Measurements from ENCODE around the gene TRMT2A.
A peak's percentile ranks its signal among the peaks of the same experiment; 100 is the strongest.

Gene TRMT2A

DNA sequence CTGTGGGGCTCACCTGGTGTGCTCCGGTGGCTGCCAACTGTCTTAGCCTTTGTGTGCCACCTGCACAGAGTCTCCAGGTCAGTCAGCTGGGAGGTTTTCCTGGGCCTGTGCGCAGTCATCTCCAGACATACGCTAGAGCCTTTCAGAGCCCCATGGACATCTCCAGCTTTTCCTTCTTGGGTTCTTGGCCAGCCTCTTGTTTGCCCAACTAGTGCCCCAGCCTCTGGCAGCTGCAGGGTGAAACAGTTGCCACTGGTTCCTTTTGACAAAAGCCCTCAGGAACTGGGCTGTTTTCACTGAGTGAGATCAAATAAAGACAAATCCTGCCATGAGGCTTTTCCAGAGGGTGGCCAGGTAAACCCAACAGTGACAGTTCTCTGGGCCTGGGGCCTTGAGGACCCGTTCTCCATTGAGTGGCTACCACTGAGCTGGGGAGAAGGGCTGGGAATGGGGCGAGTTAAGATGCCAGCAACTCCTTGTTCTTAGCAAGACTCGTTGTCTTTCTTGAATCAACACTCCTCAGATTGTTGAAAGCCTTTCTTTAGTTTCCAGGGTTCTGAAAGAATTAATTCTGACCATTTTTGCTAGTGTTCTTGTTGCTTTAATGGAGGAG is 17.8 kb downstream of the TRMT2A start:
- DNase-seq: no peak

DNA sequence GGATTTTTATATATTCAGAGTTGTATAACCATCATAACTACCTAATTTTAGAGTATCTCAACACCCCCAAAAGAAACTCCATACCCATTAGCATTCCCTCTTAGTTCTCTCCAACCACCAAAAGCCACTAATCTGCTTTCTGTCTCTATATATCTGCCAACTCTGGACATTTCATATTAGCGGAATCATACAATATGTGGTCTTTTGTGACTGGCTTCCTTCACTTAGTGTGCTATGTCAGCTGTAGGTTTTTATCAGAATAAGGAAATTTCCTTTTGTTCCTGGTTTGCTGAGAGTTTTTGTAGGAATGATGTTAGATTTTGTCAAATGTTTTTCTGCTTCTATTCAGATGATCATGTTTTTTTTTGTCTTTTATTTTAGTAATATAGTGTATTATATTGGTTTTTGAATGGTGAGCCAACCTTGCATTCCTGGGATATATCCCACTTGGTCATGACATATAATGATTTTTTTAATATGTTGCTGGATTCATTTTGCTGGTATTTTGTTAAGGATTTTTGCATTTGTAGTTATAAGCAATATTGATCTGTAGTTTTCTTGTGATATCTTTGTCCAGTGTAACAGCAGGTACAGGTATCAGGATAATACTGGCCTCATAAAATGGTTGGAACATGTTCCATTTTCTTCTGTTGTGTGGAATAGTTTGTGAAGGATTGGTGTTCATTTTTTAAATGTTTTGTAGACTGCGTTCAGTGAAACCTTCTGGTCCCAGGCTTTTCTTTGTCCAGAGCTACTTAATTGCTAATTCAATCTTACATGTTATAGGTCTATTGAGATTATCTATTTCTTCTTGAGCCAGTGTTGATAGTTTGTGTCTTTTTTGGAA is 20.2 kb downstream of the TRMT2A start:
- no peak for DNase-seq

DNA sequence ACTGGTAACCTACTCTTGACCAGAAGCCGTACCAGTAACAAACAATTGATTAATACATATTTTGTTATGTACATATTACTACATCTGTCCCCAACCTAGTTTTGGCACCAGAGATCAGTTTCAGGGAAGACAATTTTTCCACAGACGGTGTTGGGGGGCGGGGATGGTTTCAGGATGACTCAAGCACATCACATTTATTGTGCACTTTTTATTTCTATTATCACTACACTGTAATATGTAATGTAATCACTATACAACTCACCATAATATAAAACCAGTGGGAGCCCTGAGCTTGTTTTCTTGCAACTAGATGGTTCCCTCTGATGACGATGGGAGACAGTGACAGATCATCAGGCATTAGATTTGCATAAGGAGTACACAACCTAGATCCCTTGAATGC is 21.5 kb downstream of the TRMT2A start:
- DNase-seq: no peak

DNA sequence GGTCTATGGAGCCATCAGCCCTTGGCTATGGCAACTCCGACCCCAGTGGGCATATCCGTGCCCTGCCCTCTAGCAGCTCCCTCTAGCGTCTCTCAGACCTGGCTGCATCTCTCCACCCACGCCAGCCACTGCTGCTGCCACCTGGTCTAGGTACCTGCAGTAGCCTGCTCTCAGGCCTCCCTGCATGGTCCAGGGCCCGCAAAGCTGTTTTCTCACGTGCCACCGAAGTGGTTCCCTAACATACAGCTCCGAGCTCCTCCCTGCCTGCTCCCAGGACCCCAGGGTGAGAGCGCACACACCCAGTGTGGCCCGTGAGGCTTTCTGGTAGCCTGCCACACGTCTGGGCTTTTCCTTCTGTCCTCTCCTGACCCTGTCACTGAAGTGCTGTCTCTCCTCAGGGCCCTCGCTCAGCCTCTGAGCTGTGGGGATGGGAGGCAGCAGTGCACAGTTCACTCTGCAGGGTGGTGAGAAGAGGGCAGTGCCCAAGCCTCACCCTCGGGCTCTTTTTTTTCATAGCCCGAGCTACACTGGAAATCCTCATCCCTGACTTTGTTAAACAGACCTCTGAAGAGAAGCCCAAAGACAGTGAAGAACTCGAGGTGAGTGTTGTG is 22.7 kb downstream of the TRMT2A start:
- DNase-seq: no peak

- DNase-seq: no peak
Observed at GRCh38 chr22:20093418-20094196, 23.4 kb downstream of the TRMT2A start.

DNA sequence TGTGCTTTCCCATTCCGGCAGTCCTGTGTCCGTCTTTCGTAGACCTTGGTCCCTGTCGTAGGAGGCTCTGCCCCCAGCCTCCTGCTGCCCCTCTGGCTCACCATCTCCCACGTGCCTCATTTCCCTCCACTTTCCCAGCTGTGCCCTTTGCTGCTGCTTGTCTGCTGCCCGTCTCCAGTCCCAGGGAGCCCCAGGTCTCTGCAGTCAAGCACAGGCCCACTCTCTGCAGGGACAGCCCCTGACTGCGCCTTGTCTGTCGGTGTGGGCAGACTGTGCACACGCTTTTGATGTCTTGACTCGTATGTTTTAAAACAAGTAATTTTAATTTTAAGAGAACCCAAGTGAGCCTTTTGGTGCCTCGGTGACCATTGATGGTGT is 24.6 kb downstream of the TRMT2A start:
- DNase-seq: no peak

DNA sequence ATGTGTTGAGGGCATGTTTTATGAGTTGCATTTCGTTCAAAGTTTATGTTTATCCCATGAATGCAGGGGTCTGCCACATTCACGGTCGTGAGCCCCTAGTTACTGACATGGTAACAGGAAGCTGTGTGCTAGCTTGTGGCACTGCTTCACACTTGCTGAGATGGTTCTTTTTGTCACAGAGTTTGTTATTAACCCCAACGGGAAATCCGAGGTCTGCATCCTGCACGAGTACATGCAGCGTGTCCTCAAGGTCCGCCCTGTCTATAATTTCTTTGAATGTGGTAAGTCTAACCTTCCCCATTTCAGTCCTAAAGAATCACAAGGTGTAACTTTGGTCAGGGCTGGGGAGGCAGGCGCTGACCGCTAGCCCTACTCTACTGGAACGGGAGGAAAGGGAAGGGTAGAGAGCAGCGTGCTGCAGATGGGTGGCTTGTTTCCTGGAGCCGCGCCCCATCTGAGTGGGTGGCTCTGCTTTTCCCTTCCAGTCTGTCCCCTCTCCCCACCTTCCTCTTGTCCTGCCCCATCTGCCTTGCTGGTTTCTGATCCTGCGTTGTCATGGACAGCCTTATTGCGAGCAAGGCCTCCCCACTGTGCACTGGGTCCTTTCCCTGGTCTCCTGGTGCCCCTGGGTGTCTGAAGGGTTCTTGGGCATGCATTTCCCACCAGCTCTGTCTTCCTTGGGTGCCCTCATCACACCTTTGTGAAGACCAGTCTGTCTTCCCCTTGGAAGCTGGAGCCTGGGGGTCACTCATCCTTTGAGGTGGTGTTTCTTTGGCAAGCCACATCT is 25.1 kb downstream of the TRMT2A start:
- DNase-seq: no peak

DNA sequence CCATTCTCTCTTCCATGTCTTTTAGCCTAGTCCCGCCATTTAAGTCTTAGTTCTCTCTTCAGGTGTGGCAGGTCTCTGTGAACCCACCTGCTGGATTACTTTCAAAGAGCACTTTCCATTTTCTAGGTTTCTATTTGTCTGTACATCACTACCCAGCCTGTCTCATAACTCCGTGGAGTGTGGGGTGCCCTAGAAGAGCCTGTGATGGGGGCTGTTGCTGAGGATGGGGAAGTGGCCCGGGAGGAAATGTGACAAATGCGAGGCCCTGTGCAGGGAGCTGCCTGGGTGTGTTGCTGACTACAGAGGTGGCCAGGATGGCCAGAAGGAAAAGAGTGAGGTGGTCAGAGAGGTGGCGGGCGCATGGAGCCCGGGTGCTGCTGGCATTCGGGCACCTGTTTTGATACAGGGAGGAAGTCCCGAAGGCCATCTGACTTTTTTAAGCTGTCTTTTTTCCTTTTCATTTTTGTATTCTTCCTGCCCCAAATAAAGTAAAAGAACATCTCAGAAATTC is 26.2 kb downstream of the TRMT2A start:
- no peak for DNase-seq

- DNase-seq: peak; percentile 40
Observed at GRCh38 chr22:20089977-20090729, 26.9 kb downstream of the TRMT2A start.

GRCh38 chr22:20089226-20089976 is 27.6 kb downstream of the TRMT2A start:
- DNase-seq: no peak

DNA sequence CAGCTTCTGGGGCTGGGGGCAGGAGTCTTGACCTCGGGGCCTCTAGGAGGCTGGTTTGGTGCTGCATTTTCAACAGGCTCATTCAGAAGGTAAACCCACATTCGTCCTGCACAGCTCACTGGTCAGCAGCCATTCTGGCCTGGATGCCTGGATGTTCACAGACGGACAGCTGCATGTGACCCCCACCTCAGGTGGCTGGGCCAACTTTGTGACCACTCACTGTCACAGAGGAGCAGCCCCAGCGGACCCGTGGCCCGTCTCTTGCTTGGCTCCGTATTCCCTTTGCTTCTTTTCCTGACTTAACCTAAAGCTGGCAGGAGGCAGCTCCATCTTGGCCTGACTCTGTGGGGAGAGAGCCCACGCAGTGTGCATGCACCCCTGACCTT is 28.8 kb downstream of the TRMT2A start:
- no peak for DNase-seq

DNA sequence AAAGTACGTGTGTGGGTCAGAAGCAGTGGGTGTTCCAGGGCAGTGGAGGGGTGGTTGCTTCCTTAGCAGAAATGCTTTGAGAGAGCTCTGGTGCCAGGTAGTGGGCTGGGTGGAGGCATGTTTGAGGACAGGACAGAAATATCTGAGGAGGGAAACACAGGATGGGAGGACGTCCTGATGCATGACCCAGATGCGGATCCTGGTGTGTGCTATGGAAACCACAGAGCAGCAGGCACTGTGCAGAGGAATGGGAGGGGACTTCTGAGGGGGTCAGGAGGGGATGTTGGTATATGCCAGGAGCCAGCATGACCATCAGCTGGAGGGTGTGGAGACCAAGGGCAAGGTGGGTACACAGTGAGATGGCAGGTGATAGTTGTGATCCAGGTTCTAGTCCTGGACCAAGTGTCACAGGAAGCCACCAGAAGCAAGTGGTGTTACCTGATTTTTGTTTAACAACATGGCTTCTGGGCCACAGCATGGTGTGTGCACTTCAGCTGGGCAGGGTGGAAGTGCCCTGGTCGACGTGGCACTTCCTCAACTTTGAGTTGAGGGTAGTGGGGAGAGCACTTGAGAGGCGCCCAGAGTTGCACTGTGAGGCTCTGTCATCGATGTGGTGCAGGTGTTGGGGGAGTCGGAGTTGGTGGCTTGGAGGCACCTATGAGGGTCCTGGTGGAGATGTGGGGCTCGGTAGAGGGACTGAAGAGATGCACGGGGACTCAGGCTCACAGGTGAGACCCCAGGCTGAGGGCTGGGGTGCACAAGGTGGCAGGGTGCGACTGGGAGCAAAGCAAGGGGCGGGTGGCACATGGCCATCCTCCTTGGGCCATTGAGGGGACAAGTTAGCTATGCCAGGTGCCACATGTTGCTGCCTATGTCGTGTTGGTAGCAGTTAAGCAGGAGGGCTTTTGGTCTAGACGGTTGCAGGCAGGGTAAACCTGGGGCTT is 29.4 kb downstream of the TRMT2A start:
- DNase-seq: no peak

DNA sequence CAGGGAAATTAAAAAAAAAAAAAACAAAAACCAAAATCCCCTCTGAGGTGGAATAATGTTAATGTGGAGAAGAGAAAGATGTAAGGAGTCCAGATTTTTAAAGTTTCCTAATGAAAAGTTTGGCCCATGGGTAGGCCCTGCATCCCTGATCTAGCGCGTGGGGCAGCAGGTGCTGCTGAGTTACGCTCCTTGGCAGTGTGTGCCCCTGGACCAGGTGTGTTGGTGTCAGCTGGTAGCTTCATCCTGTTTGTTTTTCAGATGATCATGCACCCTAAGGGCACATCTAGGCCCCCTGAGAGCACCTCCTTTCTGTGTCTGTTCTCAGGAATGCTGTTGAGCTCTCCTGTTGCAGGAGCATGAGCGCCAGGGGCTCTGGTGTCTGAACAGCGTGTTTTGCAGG is 30.3 kb downstream of the TRMT2A start:
- DNase-seq: no peak

GRCh38 chr22:20086101-20086599 is 30.9 kb downstream of the TRMT2A start:
- no peak for DNase-seq

DNA sequence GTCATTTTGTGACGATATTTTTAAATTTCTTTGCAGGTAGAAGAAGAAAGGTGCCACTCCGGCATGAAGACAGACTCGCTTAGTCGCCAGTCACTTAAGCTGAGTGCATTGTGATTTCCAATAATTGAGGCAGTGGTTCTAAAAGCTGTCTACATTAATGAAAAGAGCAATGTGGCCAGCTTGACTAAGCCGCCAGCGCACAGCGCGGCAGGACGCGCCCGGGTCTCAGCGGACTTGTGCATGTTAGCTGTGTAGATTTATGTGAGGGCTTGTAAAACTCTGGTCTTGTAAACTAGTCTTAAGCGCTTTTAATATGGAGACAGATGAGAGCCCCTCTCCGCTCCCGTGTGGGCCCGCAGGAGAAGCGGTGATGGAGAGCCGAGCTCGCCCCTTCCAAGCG is 31.4 kb downstream of the TRMT2A start:
- DNase-seq: no peak

- DNase-seq: no peak
Observed at GRCh38 chr22:20084547-20085413, 32.2 kb downstream of the TRMT2A start.

- no peak for DNase-seq
Observed at GRCh38 chr22:20083891-20084546, 33.0 kb downstream of the TRMT2A start.

Data from HCEC 1CT (cell line).